HepG2 (cell line): ENCODE measurements around the gene RGP1. TPM values are rescaled to one million over a fixed set of nuclear protein-coding genes. Genes with fewer than 3 reads are reported as not detected.
A peak's percentile ranks its signal among the peaks of the same experiment; 100 is the strongest.

ENCODE experiments used
- ARHGAP35 ChIP-seq: sonication (generic); formaldehyde crosslinking; IDR thresholded peaks from 2 replicates; pipeline ENCODE4 v1.9.0; 2022; ENCODE audit warnings: mild to moderate bottlenecking, inconsistent platforms, moderate library complexity, missing genetic modification reagents, borderline replicate concordance
- CAMTA2 ChIP-seq: sonication (generic); formaldehyde crosslinking; IDR thresholded peaks from 2 replicates; pipeline ENCODE4 v1.4.0; 2020; ENCODE audit warnings: mild to moderate bottlenecking, missing genetic modification reagents, borderline replicate concordance
- CC2D1A ChIP-seq: sonication (generic); formaldehyde crosslinking; IDR thresholded peaks from 2 replicates; pipeline ENCODE4 v1.8.1; 2023; ENCODE audit warnings: mild to moderate bottlenecking, missing genetic modification reagents
- ERF ChIP-seq: IDR thresholded peaks from 2 replicates; pipeline ENCODE4 v1.6.1; 2018; ENCODE audit warnings: missing biosample characterization, missing genetic modification reagents
- HMG20A ChIP-seq: IDR thresholded peaks from 2 replicates; pipeline ENCODE4 v1.6.1; 2016; ENCODE audit warnings: borderline replicate concordance
- MATR3 ChIP-seq: sonication (generic); formaldehyde crosslinking; IDR thresholded peaks from 2 replicates; pipeline ENCODE4 v1.4.0; 2020; ENCODE audit warnings: missing genetic modification reagents
- NBN ChIP-seq: fragments of 450-650 bp; conservative IDR thresholded peaks from 2 replicates; pipeline ENCODE4 v1.6.1; 2017
- RARG ChIP-seq: sonication (generic); formaldehyde crosslinking; IDR thresholded peaks from 2 replicates; pipeline ENCODE4 v1.4.0; 2020; ENCODE audit warnings: low read depth, mild to moderate bottlenecking, missing genetic modification reagents
- SMC3 ChIP-seq: IDR thresholded peaks from 2 replicates; pipeline ENCODE4 v1.6.1; 2011; ENCODE audit warnings: low read length, improper control_type of control experiment
- SNRNP70 ChIP-seq: fragments of 200-400 bp; formaldehyde crosslinking; IDR thresholded peaks from 2 replicates; pipeline ENCODE4 v1.6.1; 2017; ENCODE audit warnings: mild to moderate bottlenecking, low read depth, low read length, moderate library complexity
- SRSF4 ChIP-seq: fragments of 200-400 bp; formaldehyde crosslinking; IDR thresholded peaks from one replicate; pipeline ENCODE4 v1.6.1; 2018; ENCODE audit warnings: mild to moderate bottlenecking, low read depth, low read length, moderate library complexity; ENCODE audit not compliant: poor library complexity, severe bottlenecking
- TARDBP ChIP-seq: sonication (generic); formaldehyde crosslinking; IDR thresholded peaks from 2 replicates; pipeline ENCODE4 v1.8.0; 2022; ENCODE audit warnings: mild to moderate bottlenecking, missing genetic modification reagents
- ZBTB7B ChIP-seq: sonication (generic); formaldehyde crosslinking; IDR thresholded peaks from 2 replicates; pipeline ENCODE4 v1.4.0; 2020; ENCODE audit warnings: missing genetic modification reagents
- ZMYM3 ChIP-seq: sonication (generic); formaldehyde crosslinking; IDR thresholded peaks from 2 replicates; pipeline ENCODE4 v1.5.1; 2020; ENCODE audit warnings: mild to moderate bottlenecking, missing genetic modification reagents
- ZNF124 ChIP-seq: sonication (generic); formaldehyde crosslinking; IDR thresholded peaks from 2 replicates; pipeline ENCODE4 v1.4.0; 2020; ENCODE audit warnings: missing genetic modification reagents
- ZNF260 ChIP-seq: sonication (generic); formaldehyde crosslinking; IDR thresholded peaks from 2 replicates; pipeline ENCODE4 v1.4.0; 2020; ENCODE audit warnings: missing genetic modification reagents, low read depth, mild to moderate bottlenecking, borderline replicate concordance
- ZNF335 ChIP-seq: sonication (generic); formaldehyde crosslinking; IDR thresholded peaks from 2 replicates; pipeline ENCODE4 v1.4.0; 2020; ENCODE audit warnings: missing genetic modification reagents
- ZNF468 ChIP-seq: sonication (generic); formaldehyde crosslinking; IDR thresholded peaks from 2 replicates; pipeline ENCODE4 v1.8.0; 2022; ENCODE audit warnings: mild to moderate bottlenecking, moderate library complexity, missing genetic modification reagents
- ZNF773 ChIP-seq: sonication (generic); formaldehyde crosslinking; IDR thresholded peaks from 2 replicates; pipeline ENCODE4 v1.4.0; 2020; ENCODE audit warnings: missing genetic modification reagents, borderline replicate concordance
- polyA plus RNA-seq, 8 experiments: library from polyadenylated mRNA; depleted of rRNA in 3 of 8; stranded (reverse) in 7 of 8; unstranded in 1 of 8; fragments of >200 nt; fragmentation: Illumina TruSeq in 4 of 8; extraction: Trizol in 4 of 8; gene quantifications; 2 replicates each; pipeline versions ENCODE4 v1.2.1 to v1.2.3, GENCODE V29; 2011 to 2016; ENCODE audit warnings: low read depth in 4 of 8, missing spikeins in 1 of 8, mixed read lengths in 1 of 8; ENCODE audit not compliant: insufficient read depth in 1 of 8
- total RNA-seq, 5 experiments: library from RNA; depleted of rRNA; stranded (reverse); fragments of >200 nt; fragmentation: Illumina TruSeq; extraction: Trizol; gene quantifications; 2 replicates each; pipeline ENCODE4 v1.2.3, GENCODE V29; 2016; ENCODE audit warnings: low read depth in 1 of 5
- TF ChIP-seq, protein P1 (sequence below): IDR thresholded peaks from 2 replicates; pipeline ENCODE4 v1.6.1; 2016; ENCODE audit warnings: missing compliant biosample characterization, missing genetic modification reagents, borderline replicate concordance
- TF ChIP-seq, protein P2 (sequence below): sonication (generic); formaldehyde crosslinking; IDR thresholded peaks from 2 replicates; pipeline ENCODE4 v1.4.0; 2020; ENCODE audit warnings: mild to moderate bottlenecking, missing genetic modification reagents
- TF ChIP-seq, protein P3 (sequence below): sonication (generic); formaldehyde crosslinking; IDR thresholded peaks from 2 replicates; pipeline ENCODE4 v1.4.0; 2020; ENCODE audit warnings: low read depth, mild to moderate bottlenecking, missing genetic modification reagents
- TF ChIP-seq, protein P4 (sequence below): sonication (generic); formaldehyde crosslinking; IDR thresholded peaks from 2 replicates; pipeline ENCODE4 v1.4.0; 2020; ENCODE audit warnings: missing genetic modification reagents

RGP1 gene
- total and polyA plus RNA-seq, 2 of the 13 experiments (the other 11 are each of a cell fraction or from before 2014, with no cell fraction given), result 12.7 to 21.0 TPM

DNA sequence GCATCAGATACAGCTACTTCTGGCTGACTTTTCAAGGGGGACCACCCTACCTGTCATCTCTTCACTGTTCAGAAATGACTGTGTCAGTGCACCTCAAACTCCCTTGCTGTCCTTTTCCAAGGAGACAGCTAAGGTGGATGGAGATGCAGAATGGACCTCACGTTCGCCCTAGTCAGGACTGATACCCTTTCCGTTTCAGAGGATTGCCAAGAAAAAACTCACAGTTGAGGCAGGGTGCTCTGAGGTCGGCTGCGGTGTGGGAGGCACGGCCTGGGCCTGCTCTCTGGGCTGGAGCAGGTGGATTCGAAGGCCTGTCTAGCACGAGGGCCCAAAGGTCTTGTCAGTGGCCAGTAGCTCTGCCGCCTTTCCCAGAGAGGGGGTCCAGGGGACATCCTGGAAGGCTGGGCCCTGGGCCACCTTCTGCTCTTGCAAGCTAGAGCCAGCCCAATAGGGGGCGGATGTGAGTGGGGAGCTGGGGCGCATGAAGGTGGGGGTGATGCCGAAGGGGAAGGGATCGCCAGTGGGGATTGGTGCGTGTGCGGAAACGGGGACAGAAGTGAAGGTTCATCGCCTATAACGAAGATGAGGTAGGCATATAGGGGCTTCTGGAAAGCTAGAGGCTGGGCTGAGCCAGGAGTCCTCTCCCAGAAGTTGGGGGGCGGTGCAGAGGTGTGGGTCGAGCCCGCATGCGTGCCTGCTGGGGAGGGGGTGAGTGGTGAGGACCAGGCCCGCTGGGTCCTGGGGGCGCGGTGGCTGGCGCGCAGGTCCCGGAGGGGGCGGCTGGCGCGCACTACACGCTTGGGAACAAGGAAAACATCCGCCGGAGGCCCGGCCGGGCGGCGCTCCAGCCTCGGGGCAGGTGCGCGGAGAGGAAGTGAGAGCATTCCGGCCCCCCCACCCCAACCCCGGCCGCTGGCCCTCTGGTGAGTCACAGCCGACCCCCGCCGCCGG lies 7.5 kb downstream of the RGP1 start (continued):
- TF ChIP-seq SNRNP70, result no peak
- no peak; the same call in 1 of the 2 replicates for TF ChIP-seq CC2D1A (CRISPR knock-in tag)
- TF ChIP-seq, protein P1, sequence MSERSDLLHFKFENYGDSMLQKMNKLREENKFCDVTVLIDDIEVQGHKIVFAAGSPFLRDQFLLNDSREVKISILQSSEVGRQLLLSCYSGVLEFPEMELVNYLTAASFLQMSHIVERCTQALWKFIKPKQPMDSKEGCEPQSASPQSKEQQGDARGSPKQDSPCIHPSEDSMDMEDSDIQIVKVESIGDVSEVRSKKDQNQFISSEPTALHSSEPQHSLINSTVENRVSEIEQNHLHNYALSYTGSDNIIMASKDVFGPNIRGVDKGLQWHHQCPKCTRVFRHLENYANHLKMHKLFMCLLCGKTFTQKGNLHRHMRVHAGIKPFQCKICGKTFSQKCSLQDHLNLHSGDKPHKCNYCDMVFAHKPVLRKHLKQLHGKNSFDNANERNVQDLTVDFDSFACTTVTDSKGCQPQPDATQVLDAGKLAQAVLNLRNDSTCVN (CRISPR knock-in tag), result peak; percentile 14; the same call in 1 of the 2 replicates
- no peak for TF ChIP-seq ZNF260 (CRISPR knock-in tag)
- TF ChIP-seq, protein P2, sequence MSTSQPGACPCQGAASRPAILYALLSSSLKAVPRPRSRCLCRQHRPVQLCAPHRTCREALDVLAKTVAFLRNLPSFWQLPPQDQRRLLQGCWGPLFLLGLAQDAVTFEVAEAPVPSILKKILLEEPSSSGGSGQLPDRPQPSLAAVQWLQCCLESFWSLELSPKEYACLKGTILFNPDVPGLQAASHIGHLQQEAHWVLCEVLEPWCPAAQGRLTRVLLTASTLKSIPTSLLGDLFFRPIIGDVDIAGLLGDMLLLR, result no peak
- TF ChIP-seq ARHGAP35 (CRISPR knock-in tag), result no peak
- TF ChIP-seq RARG (CRISPR knock-in tag), result no peak
- TF ChIP-seq HMG20A, result no peak
- peak; percentile 73; the same call in 1 of the 2 replicates for TF ChIP-seq ZMYM3 (CRISPR knock-in tag)
- TF ChIP-seq, protein P3, sequence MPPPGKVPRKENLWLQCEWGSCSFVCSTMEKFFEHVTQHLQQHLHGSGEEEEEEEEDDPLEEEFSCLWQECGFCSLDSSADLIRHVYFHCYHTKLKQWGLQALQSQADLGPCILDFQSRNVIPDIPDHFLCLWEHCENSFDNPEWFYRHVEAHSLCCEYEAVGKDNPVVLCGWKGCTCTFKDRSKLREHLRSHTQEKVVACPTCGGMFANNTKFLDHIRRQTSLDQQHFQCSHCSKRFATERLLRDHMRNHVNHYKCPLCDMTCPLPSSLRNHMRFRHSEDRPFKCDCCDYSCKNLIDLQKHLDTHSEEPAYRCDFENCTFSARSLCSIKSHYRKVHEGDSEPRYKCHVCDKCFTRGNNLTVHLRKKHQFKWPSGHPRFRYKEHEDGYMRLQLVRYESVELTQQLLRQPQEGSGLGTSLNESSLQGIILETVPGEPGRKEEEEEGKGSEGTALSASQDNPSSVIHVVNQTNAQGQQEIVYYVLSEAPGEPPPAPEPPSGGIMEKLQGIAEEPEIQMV (CRISPR knock-in tag), result peak; percentile 85; the same call in 1 of the 2 replicates
- peak; percentile 85 for TF ChIP-seq ZBTB7B (CRISPR knock-in tag)
- no peak for TF ChIP-seq TARDBP (CRISPR knock-in tag)
- no peak for TF ChIP-seq ZNF468
- TF ChIP-seq SMC3, result no peak
- TF ChIP-seq NBN, result no peak
- TF ChIP-seq, protein P4, sequence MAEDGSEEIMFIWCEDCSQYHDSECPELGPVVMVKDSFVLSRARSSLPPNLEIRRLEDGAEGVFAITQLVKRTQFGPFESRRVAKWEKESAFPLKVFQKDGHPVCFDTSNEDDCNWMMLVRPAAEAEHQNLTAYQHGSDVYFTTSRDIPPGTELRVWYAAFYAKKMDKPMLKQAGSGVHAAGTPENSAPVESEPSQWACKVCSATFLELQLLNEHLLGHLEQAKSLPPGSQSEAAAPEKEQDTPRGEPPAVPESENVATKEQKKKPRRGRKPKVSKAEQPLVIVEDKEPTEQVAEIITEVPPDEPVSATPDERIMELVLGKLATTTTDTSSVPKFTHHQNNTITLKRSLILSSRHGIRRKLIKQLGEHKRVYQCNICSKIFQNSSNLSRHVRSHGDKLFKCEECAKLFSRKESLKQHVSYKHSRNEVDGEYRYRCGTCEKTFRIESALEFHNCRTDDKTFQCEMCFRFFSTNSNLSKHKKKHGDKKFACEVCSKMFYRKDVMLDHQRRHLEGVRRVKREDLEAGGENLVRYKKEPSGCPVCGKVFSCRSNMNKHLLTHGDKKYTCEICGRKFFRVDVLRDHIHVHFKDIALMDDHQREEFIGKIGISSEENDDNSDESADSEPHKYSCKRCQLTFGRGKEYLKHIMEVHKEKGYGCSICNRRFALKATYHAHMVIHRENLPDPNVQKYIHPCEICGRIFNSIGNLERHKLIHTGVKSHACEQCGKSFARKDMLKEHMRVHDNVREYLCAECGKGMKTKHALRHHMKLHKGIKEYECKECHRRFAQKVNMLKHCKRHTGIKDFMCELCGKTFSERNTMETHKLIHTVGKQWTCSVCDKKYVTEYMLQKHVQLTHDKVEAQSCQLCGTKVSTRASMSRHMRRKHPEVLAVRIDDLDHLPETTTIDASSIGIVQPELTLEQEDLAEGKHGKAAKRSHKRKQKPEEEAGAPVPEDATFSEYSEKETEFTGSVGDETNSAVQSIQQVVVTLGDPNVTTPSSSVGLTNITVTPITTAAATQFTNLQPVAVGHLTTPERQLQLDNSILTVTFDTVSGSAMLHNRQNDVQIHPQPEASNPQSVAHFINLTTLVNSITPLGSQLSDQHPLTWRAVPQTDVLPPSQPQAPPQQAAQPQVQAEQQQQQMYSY (CRISPR knock-in tag), result 0 out of 2 replicates have a peak, but pooled peaks have one; percentile 50
- TF ChIP-seq SRSF4, result no peak
- no peak for TF ChIP-seq ZNF335
- TF ChIP-seq ZNF124 (CRISPR knock-in tag), result peak; percentile 43; the same call in 1 of the 2 replicates
- TF ChIP-seq ZNF773 (CRISPR knock-in tag), result 0 out of 2 replicates have a peak, but pooled peaks have one; percentile 59
- no peak for TF ChIP-seq CAMTA2 (CRISPR knock-in tag)
- TF ChIP-seq MATR3 (CRISPR knock-in tag), result no peak
- TF ChIP-seq ERF (CRISPR knock-in tag), result peak; percentile 67; the same call in 1 of the 2 replicates
